Activated naive CD8-positive, alpha-beta T cell treated with anti-CD3 and anti-CD28 coated beads for 36 hours (primary cell): ENCODE data around the gene SEMA4D. TPM values are rescaled to one million over a fixed set of nuclear protein-coding genes. Genes with fewer than 3 reads are reported as not detected.

Experiments used
- DNase-seq: peaks from one replicate; pipeline ENCODE4 v3.0.0; 2021
- H3K27ac Mint-ChIP-seq: one replicate; pipeline ENCODE4 v1.8.0; 2022; ENCODE audit warnings: mild to moderate bottlenecking, moderate library complexity, mixed read lengths
- H3K27me3 Mint-ChIP-seq: one replicate; pipeline ENCODE4 v1.8.0; 2022; ENCODE audit warnings: mild to moderate bottlenecking, mixed read lengths
- H3K36me3 Mint-ChIP-seq: one replicate; pipeline ENCODE4 v1.8.0; 2021; ENCODE audit warnings: mild to moderate bottlenecking, mixed read lengths
- H3K4me1 Mint-ChIP-seq: one replicate; pipeline ENCODE4 v1.8.0; 2021; ENCODE audit warnings: mixed read lengths
- H3K4me3 Mint-ChIP-seq: one replicate; pipeline ENCODE4 v1.8.0; 2022; ENCODE audit warnings: mild to moderate bottlenecking, moderate library complexity, mixed read lengths
- H3K9me3 Mint-ChIP-seq: one replicate; pipeline ENCODE4 v1.8.0; 2022; ENCODE audit warnings: mixed read lengths
- total RNA-seq, 2 experiments: library from RNA; stranded (reverse); gene quantifications; one replicate each; pipeline ENCODE4 v1.2.3, GENCODE V29; 2021

The SEMA4D gene
- total RNA-seq, 2 experiments from 2014 or later = 239 to 245 TPM

- DNase-seq = no peak
- Mint-ChIP-seq H3K4me3 (no peak overlapping the region), H3K9me3 (peaks cover 26% of the 10 kb centered on the region), H3K27ac (peak overlapping the region; percentile 97), H3K27me3 (no peaks in the 10 kb centered on the region), H3K36me3 (peaks cover 99% of the 10 kb centered on the region), H3K4me1 (peaks cover 81% of the 10 kb centered on the region)
Measured at GRCh38 chr9:89412951-89413350, 85.0 kb downstream of the SEMA4D start.

GRCh38 chr9:89412541-89412940 is 85.4 kb downstream of the SEMA4D start:
- peaks cover 24% of the 10 kb centered on the region for H3K9me3 Mint-ChIP-seq
- peaks cover 97% of the 10 kb centered on the region for H3K36me3 Mint-ChIP-seq
- H3K27me3 Mint-ChIP-seq = no peaks in the 10 kb centered on the region
- H3K4me1 Mint-ChIP-seq = peaks cover 79% of the 10 kb centered on the region
- H3K4me3 Mint-ChIP-seq = no peak overlapping the region
- DNase-seq = no peak
- peak overlapping the region; percentile 97 for H3K27ac Mint-ChIP-seq

GRCh38 chr9:89411759-89412158 is 86.2 kb downstream of the SEMA4D start:
- H3K36me3 Mint-ChIP-seq = peaks cover 95% of the 10 kb centered on the region
- peaks cover 18% of the 10 kb centered on the region for H3K9me3 Mint-ChIP-seq
- no peak overlapping the region for H3K4me3 Mint-ChIP-seq

GRCh38 chr9:89410641-89411350 is 87.1 kb downstream of the SEMA4D start:
- peaks cover 93% of the 10 kb centered on the region for H3K36me3 Mint-ChIP-seq
- peaks cover 79% of the 10 kb centered on the region for H3K4me1 Mint-ChIP-seq
- H3K27ac Mint-ChIP-seq = peak overlapping the region; percentile 97
- H3K27me3 Mint-ChIP-seq = no peaks in the 10 kb centered on the region
- H3K4me3 Mint-ChIP-seq = peak overlapping the region; percentile 60
- H3K9me3 Mint-ChIP-seq = peaks cover 14% of the 10 kb centered on the region
- DNase-seq = peak; percentile 59

More at GRCh38 chr9:89411759-89412158, 86.2 kb downstream of the SEMA4D start:
- Mint-ChIP-seq H3K27me3 (no peaks in the 10 kb centered on the region), H3K27ac (peak overlapping the region; percentile 97), H3K4me1 (peaks cover 76% of the 10 kb centered on the region)
- no peak for DNase-seq

GRCh38 chr9:89410022-89410421 is 87.9 kb downstream of the SEMA4D start:
- peak overlapping the region; percentile 55 for H3K4me3 Mint-ChIP-seq
- H3K36me3 Mint-ChIP-seq = peaks cover 91% of the 10 kb centered on the region
- H3K27me3 Mint-ChIP-seq = no peaks in the 10 kb centered on the region
- H3K27ac Mint-ChIP-seq = peak overlapping the region; percentile 97
- H3K9me3 Mint-ChIP-seq = peaks cover 13% of the 10 kb centered on the region
- no peak for DNase-seq
- H3K4me1 Mint-ChIP-seq = peaks cover 82% of the 10 kb centered on the region

GRCh38 chr9:89409466-89409865 is 88.4 kb downstream of the SEMA4D start:
- DNase-seq = no peak
- peak overlapping the region; percentile 97 for H3K27ac Mint-ChIP-seq
- H3K4me1 Mint-ChIP-seq = peaks cover 85% of the 10 kb centered on the region
- H3K4me3 Mint-ChIP-seq = peak overlapping the region; percentile 63
- H3K27me3 Mint-ChIP-seq = no peaks in the 10 kb centered on the region
- H3K9me3 Mint-ChIP-seq = peaks cover 13% of the 10 kb centered on the region
- peaks cover 90% of the 10 kb centered on the region for H3K36me3 Mint-ChIP-seq

GRCh38 chr9:89408628-89409101 is 89.2 kb downstream of the SEMA4D start:
- Mint-ChIP-seq H3K9me3 (peaks cover 13% of the 10 kb centered on the region), H3K27me3 (no peaks in the 10 kb centered on the region), H3K4me1 (peaks cover 87% of the 10 kb centered on the region), H3K36me3 (peaks cover 86% of the 10 kb centered on the region), H3K4me3 (peak overlapping the region; percentile 63), H3K27ac (peak overlapping the region; percentile 97)
- DNase-seq = peak; percentile 57

GRCh38 chr9:89407070-89407469 is 90.8 kb downstream of the SEMA4D start:
- no peaks in the 10 kb centered on the region for H3K27me3 Mint-ChIP-seq
- H3K9me3 Mint-ChIP-seq = peaks cover 12% of the 10 kb centered on the region
- H3K4me3 Mint-ChIP-seq = peak overlapping the region; percentile 24
- peak overlapping the region; percentile 93 for H3K27ac Mint-ChIP-seq
- peaks cover 74% of the 10 kb centered on the region for H3K36me3 Mint-ChIP-seq
- peaks cover 76% of the 10 kb centered on the region for H3K4me1 Mint-ChIP-seq
- no peak for DNase-seq

GRCh38 chr9:89405826-89406225 is 92.1 kb downstream of the SEMA4D start:
- Mint-ChIP-seq H3K4me3 (no peak overlapping the region), H3K4me1 (peaks cover 74% of the 10 kb centered on the region), H3K27me3 (no peaks in the 10 kb centered on the region)

GRCh38 chr9:89404074-89404473 is 93.8 kb downstream of the SEMA4D start:
- H3K9me3 Mint-ChIP-seq = peaks cover 4% of the 10 kb centered on the region
- H3K27me3 Mint-ChIP-seq = no peaks in the 10 kb centered on the region
- H3K36me3 Mint-ChIP-seq = peaks cover 67% of the 10 kb centered on the region
- DNase-seq = no peak
- peak overlapping the region; percentile 93 for H3K27ac Mint-ChIP-seq
- H3K4me3 Mint-ChIP-seq = peak overlapping the region; percentile 19
- peaks cover 63% of the 10 kb centered on the region for H3K4me1 Mint-ChIP-seq

More at GRCh38 chr9:89405826-89406225, 92.1 kb downstream of the SEMA4D start:
- Mint-ChIP-seq H3K9me3 (peaks cover 5% of the 10 kb centered on the region), H3K27ac (peak overlapping the region; percentile 93), H3K36me3 (peaks cover 71% of the 10 kb centered on the region)
- DNase-seq = no peak

GRCh38 chr9:89402695-89403427 is 95.1 kb downstream of the SEMA4D start:
- peak overlapping the region; percentile 26 for H3K27ac Mint-ChIP-seq
- H3K9me3 Mint-ChIP-seq = peaks cover 4% of the 10 kb centered on the region
- H3K27me3 Mint-ChIP-seq = no peaks in the 10 kb centered on the region
- peaks cover 53% of the 10 kb centered on the region for H3K4me1 Mint-ChIP-seq
- H3K36me3 Mint-ChIP-seq = peaks cover 63% of the 10 kb centered on the region
- DNase-seq = no peak
- H3K4me3 Mint-ChIP-seq = no peak overlapping the region

GRCh38 chr9:89400403-89401116 is 97.4 kb downstream of the SEMA4D start:
- H3K9me3 Mint-ChIP-seq = no peaks in the 10 kb centered on the region
- peak overlapping the region; percentile 82 for H3K27ac Mint-ChIP-seq
- no peaks in the 10 kb centered on the region for H3K27me3 Mint-ChIP-seq
- H3K4me1 Mint-ChIP-seq = peaks cover 34% of the 10 kb centered on the region
- DNase-seq = no peak
- H3K4me3 Mint-ChIP-seq = no peak overlapping the region
- peaks cover 55% of the 10 kb centered on the region for H3K36me3 Mint-ChIP-seq

- peak overlapping the region; percentile 68 for H3K27ac Mint-ChIP-seq
- no peak for DNase-seq
- H3K9me3 Mint-ChIP-seq = no peaks in the 10 kb centered on the region
- peaks cover 52% of the 10 kb centered on the region for H3K36me3 Mint-ChIP-seq
- peaks cover 16% of the 10 kb centered on the region for H3K4me1 Mint-ChIP-seq
- peak overlapping the region; percentile 22 for H3K4me3 Mint-ChIP-seq
- H3K27me3 Mint-ChIP-seq = no peaks in the 10 kb centered on the region
Measured at GRCh38 chr9:89398621-89399020, 99.3 kb downstream of the SEMA4D start.

- Mint-ChIP-seq H3K27me3 (no peaks in the 10 kb centered on the region), H3K4me1 (peaks cover 17% of the 10 kb centered on the region), H3K27ac (peak overlapping the region; percentile 65), H3K36me3 (peaks cover 62% of the 10 kb centered on the region), H3K9me3 (no peaks in the 10 kb centered on the region), H3K4me3 (no peak overlapping the region)
- DNase-seq = no peak
Measured at GRCh38 chr9:89397471-89397870, 100.4 kb downstream of the SEMA4D start.
